GM12891 (cell line): Measurements from ENCODE around the gene IQSEC3.

Experiments used
- POLR2A ChIP-seq: IDR thresholded peaks from 2 replicates; pipeline ENCODE4 v1.6.1; 2011; ENCODE audit warnings: low read depth, low read length, control low read depth
- POLR2AphosphoS5 ChIP-seq: IDR thresholded peaks from 2 replicates; pipeline ENCODE4 v1.6.1; 2011; ENCODE audit warnings: low read depth, low read length, control low read depth
- TAF1 ChIP-seq: IDR thresholded peaks from 2 replicates; pipeline ENCODE4 v1.6.1; 2011; ENCODE audit warnings: low read depth, low read length, control low read depth

- TF ChIP-seq POLR2AphosphoS5 (no peak), POLR2A (no peak), TAF1 (no peak)
Observed at GRCh38 chr12:179885-180284, 113.3 kb downstream of the IQSEC3 start.
